HG03354 (cell line): Measurements from ENCODE around the gene MID1.

Experiments used
- ATAC-seq: cut with Tn5 transposase; IDR thresholded peaks from one replicate; pipeline ENCODE4 v1.9.1; 2021; ENCODE audit warnings: mild to moderate bottlenecking; ENCODE audit not compliant: unreplicated experiment, poor library complexity, severe bottlenecking

The MID1 gene

DNA sequence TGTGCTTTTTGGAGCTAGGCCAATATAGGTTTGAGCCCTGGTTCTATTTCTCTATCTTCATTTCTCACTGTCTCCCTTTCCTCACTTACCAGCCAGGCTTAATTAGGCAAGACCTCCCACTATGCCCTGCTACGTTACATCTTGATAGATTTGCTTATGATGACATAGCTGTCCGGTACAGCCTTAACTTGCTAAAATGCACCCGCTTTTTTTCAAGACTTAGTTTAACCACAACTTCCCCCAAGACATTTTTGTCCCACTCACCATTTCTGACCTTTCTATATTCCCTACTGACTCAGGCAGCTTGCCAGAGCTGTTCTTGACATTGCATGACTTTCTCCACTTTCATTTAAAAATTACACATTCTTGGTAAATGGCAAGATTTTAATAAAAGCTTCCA, 152.6 kb downstream of the MID1 start:
- ATAC-seq, result no peak

DNA sequence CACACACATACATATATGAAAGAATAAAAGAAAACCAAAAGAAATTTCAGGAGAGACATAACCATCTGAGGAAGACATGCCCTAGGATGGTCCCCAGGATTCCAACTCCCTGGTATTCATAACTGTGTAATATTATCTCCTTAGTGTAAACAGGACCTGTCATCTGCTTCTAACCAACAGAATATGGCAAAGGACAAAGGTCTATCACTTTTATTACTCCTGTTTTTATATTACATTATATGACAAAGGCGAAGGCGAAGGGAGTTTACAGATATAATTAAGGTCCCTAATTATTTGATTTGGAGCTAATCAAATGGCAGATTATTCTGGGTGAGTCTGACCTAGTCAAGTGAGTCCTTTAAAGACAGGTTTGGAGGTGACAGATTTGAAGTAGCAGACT, 155.1 kb downstream of the MID1 start:
- no peak for ATAC-seq

DNA sequence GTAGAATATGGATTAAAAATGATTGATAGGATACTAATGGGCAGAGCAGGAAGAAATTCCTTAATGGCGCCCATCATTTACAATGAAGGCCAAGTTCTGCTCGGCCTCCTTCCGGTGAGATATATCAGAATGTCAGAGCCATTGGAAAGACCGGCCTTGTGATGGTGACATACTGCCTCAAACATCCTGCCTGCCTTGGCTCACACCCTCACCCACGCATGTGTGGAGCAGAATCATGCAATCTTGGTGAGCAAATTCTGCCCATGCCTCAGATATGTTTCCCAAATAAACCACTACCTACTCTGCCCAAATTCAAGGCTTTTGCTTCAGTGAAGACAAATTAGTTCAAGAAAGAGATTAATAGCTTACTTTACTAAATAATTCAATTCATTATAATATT, 163.3 kb downstream of the MID1 start:
- no peak for ATAC-seq

DNA sequence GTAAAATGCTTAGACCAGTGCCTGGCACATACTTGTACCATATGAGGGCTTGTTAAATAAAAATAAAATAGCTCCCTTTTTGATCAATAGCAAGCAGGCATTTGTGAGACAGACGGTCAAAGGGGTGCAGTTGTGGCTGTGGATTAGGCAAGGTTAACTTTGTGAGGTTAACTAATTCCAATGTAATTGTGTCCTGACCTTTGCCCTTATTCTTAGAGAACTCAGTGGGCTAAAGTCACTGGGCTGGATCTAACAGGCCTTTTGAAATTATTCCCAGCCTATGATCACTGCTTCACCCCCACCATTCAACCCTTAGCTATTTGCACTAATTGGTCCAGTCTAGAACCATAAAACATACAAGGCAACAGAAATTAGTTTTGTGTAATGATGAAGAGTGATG, 166.4 kb downstream of the MID1 start:
- ATAC-seq, result no peak

DNA sequence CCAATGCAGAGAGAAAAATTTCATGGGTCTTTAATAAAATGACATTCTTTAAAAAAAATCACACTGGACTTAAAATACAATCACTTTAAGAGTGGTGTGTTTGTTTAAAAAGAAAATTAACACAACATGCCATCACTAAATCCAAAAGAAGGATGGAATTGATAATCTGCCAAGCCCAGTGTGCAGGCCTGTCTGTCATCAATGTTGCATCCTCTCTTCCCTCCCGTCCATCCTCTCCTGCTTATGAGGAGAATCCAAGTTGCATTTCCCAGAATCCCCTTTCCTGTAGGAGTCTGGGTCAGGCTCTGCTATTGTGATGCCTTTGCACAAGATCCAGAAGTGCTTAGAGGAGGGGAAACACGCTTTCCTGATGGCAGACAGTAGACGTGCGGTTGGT, 169.4 kb downstream of the MID1 start:
- no peak for ATAC-seq

DNA sequence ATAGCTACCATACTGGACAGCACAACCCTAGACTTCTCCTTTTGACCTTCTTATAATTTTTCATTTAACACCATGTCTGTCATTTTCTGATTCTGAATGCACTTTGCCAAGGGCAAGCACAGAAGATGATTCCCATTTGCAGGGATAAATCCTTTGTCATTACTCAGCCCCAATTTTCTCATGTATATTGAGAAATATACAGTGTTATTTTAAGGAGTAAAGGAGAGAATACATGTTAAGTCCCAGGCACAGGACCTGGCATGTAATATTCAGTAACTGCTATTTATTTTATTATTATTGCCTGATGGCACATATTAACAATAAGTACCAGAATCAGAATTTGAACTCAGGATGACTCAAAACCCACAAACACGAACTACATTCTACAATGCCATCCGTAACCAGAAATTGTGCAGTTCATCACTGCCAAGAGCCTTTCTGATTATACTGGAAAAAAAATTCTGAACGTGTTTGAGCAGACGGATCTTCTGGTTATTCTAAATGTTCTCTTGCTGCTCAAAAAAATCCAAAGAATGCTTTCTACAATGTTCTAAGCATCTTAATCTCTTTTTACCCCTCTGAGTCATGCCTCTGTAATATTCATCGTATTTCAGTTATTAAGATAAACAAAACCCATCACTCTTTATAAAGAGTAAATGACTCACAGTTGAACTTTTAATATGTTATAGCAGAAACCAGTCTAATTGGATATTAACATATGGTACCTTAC, 170.0 kb downstream of the MID1 start:
- no peak for ATAC-seq

DNA sequence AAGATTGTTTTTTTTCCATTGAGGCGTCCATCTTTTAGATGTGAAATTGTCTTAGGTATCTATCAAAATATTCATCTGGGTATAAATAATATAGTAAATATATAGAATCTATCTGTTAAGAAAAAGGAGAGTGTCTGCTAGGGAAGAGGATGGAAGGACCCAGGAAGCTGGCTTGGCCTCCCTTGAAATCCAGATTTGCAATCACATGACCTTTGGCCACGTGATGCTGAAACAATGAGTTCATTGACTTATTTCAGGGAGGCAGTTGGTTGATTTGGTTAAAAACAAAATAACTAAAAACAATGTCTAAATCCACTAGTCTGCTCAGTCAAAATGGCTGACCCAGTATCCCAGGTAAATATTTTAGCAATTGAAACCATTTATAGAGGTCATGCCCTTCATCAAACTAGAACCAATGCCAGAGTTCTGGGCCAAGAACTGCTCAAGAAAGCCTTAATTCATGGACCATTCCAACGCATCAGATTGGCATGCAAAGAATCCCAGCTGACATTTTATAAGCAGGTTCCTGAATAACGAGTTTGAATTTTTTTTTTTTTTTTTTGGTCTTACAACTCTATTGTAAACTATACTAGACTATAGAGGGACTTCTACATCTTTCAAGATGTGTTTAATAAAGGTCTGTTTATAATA, 172.7 kb downstream of the MID1 start:
- ATAC-seq, result no peak

DNA sequence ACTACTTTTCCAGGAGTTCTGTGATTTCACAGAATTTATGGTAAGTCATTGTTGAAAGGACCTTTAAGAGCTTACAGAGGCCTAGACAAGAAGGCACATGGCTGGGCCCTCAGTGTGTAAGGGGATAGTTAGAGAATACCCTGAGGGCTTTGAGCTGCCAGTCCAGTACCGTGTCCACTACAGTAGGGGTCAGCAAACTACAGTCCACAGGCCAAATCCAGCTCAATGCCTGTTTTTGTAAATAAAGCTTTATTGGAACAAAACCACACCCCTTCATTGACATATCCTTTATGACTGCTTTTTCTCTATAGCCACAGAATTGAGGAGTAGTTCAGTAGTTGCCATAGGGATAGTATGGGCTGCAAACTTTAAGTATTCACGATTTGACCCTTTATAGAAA, 176.2 kb downstream of the MID1 start:
- ATAC-seq, result no peak

DNA sequence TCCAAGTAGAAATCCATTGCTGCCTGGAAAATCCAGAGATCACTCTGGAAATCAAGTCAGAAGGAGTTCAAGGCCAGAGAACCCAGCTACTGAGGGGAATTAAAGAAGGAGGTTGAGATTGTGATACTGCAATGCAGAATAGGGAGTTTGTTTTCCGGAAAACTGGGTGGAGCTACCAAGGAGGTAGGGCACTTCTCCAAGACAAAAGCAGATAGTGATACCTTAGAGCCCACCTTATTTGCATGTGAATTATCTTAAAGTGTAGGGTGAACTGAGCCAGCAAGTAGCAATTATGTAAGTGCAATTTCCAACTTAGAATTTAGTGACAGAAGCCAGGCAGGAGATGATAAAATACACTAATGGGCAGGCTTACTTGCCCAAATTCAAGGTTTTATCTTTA, 178.9 kb downstream of the MID1 start:
- no peak for ATAC-seq

DNA sequence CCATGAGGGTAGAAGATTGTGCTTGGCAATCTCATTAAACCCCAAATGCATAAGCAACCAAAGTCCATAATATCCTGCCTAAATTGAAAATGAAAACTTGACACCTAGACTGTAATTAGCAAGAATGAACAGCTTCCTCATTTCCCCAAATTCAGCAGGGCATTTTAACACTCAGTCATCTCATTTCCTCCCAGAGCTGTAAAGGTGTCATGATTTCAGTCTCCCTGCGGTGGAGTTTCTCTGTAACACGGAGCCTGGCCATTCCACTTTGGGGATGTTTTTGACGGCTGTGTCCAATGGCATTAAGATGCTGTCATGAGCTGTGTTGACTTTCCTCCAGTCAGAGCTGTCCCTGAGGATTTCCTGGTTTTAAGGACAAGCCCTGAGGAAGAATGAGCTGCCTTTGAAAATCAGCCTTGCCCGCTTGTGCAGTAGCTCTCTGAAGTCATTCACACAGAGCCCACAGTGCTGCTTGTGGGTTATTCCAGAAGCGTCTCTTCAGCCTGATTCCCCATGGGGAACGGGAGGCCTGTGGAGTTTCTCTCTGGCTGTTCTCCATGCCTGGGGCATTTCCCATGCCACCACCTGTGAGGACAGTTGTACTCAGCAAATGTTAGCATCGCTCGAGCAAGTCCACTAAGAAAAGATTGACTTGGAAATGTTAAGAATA, 187.0 kb downstream of the MID1 start:
- no peak for ATAC-seq

DNA sequence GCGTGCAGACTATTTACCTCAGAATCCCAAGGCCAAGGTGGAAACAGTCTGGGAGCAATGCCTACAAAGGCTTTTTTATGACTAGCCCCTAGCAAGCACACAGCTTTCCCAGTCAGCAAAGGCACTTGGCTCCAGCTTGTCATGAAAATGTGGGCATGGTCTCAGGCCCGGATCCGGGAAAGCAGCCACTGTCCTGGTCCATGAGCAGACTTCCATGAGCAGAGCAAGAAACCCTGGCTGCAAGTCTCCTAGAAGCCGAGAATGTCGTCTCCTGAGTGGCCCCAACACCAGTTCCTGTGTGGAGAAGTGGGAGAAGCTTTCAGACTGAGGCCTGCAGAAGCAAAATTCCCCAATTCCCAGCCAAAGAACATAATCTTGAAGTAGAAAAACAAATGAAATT, 190.5 kb downstream of the MID1 start:
- no peak for ATAC-seq

DNA sequence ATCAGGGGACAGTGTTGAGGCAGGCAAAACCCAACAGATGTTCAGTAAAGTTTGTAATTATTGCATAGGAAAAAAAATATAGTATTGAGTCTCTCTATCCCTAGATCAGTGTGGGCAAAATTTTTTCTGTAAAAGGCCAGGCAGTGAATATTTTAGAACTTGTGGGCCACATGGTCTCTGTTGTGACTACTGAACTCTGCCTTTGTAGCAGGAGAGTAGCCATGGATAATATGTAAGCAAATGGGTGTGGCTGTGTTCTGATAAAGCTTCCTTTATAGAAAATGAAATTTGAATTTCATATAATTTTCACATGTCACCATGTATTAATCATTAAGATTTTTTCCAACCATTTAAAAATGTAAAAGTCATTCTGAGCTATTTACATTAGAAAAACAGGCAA, 193.1 kb downstream of the MID1 start:
- no peak for ATAC-seq

DNA sequence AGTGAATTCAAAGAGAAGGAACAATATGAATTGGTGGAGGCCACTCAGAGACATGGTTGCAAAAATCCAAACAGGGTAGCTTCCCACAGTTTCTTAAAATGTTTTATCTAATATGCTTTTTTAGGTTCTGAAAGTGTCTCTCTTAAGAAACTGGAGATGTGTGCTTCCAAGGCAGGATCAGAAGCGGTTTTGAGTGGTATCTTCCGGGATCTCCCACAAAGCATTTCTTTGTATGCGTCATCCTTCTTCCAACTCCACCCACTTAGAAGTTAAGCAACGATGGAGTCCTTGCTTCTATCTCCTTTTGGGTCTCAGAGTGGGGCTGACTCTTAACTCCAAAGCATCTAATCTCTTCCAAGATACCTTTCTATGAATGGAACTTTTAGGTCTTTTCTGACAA, 196.7 kb downstream of the MID1 start:
- ATAC-seq, result no peak

DNA sequence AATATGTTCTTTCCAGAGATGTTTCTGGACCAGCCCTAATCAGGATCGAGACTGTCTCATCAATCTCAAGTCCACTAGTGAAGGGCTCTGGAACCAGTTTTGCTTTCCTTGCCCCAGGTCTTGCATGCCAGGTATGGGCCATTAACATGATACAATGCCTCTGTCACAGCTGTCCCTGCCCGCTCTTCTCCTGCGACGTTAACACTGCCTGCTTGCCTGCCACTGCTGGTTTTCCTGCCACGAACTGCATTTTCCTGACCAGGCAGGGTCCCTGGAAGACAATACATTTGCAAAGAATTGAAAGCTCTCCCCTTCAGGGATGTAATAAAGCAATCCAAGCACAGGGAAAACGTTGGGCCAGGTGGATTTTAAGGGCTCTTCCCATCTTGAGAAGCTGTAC, 200.3 kb downstream of the MID1 start:
- no peak for ATAC-seq

DNA sequence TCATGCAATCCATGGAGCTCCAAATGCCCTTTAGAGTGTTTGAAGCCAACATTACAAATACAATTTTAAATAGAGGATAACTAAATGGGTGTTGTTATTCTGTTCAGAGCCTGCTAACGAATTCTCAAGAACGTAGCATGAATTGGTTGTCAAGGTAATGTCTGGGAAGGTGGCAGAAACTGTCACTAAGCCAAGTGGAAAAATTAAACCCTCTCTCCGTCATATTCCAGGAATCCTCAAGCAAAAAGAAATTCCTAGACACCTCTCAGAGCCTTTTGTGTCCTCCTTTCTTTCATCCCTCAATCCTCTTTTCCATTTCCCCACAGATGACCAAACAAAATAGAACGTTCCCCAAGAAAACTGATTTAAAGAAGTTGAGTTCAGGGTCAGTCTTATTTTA, 204.0 kb downstream of the MID1 start:
- ATAC-seq, result no peak

DNA sequence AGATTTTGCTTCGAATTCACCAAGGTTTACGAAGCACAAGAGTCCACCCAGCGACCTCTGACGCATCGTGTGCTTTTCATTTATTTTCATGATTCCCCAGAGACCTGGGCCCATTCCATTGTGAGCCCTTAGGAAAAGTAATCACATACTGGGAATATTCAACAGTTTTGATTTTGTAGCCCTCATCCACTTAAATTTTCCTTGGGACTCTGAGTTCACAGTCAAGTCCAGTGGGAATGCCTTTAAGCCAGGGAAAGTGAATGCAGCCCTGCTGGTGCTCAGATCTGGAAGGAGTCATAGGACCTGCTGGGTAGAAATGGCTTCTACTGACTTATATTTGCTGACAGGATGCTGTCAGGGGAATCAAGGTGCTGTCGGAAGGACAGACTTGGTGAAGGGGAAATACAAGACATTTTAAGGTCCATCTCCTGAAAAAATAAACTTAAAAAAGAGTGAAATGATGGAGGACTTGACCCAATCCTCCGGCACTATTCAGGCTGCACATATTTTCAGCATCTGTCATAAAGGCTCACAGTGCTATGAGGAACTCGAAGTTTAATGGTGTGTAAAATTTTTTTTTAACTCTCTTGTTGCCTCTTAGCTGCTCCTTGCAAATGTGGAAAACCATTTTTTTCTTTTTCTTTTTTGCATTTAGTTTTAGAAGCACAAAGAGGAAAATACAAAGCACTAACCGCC, 204.9 kb downstream of the MID1 start:
- no peak for ATAC-seq

DNA sequence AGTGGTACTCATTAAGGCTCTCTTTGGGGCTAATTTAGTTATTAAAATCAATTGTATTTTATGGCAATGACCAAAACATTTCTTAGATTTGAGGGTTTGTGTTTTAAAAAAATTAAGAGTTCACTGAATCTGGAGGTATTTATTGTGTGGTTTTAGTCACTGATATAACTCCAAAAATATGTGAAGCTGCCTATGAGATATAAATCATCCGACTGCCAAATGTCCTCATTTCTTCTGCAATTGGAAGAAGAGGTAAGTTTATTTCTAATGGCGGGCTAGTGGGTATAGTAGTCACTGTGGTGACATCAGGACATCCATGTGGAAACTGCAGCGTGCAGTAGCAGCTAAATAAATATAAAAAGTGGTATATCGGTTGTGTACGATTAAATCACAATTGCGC, 205.5 kb downstream of the MID1 start:
- no peak for ATAC-seq

DNA sequence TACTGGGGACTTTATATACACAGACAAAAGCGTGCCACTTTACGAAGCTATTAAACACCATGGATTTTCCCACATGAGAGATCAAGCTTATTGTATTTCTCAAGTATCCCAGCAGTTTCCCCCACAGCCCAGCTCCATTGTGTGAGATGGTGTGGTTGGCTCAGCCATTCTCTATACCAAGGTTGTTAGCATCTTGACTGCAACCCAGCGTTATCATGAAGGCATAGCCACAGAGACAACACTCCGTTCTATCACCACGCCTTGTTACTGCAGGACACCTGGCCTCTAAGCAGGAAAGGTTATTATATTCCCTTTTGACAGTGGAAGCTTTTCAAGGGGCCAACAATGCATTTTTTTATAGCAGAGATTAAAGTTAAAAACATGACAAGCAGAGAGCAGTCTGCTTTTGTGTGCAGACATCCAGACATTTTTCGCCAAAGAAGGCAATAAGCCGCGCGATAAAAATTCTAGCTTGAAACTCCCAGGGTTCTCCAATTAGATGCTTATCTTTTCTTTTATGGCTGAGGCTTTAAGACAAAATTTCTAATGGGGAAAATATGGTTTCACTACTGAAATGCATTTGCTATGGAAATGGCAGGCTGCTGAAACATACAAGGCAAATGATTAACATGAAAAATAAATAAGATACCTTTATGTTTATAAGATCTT, 206.1 kb downstream of the MID1 start:
- ATAC-seq, result no peak

DNA sequence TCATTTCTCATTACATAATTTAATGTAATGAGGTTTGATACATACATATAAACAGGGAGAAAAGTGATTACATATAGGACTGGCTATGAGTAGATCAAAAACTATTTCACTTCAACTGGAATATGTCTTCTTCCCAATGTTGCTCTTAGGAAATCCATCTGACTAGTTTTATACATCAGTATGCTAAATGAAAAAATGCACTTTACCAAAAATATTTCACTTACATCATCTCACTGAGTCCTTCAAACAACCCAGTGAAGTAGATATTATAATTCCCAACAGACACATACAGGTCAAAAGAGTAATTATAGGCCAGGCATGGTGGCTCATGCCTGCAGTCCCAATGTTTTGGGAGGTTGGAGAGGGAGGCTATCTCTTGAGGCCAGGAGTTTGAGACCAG, 215.9 kb downstream of the MID1 start:
- no peak for ATAC-seq

DNA sequence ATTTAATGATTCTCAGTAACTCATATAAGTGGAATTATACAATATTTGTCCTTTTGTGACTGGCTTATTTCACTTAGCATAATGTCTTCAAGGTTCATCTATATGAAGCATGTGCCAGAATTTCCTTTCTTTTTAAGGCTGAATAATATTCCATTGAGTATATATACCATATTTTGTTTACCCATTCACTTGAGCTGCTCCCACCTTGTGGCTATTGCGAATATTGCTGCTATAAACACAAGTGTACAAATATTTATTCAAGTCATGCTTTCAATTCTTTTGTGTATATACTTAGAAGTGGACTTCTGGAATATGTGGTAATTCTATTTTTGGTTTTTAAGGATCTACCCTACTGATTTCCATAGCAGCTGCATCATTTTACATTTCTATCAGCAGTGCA, 219.1 kb downstream of the MID1 start:
- ATAC-seq, result no peak
